Anterior cingulate cortex (tissue), 58 donors: ENCODE results near the gene LIMS1.
"Not testable (repeated sequence)": the region's sequence is repeated elsewhere in the genome, so short reads cannot be mapped to it uniquely, and the experiment has no call there.

ENCODE experiments used
- DNase-seq, 58 donors: peaks; one replicate each; lab custom pipeline; 2025; lab: John Stamatoyannopoulos, UW

The LIMS1 gene

GRCh38 chr2:108701208-108701607 is 166.9 kb downstream of the LIMS1 start:
- DNase-seq: no peak

GRCh38 chr2:108701806-108702205 is 167.5 kb downstream of the LIMS1 start:
- DNase-seq: no peak

GRCh38 chr2:108704871-108705270 is 170.6 kb downstream of the LIMS1 start:
- DNase-seq: no peak

GRCh38 chr2:108707300-108707699 is 173.0 kb downstream of the LIMS1 start:
- no peak for DNase-seq

GRCh38 chr2:108716971-108717370 is 182.7 kb downstream of the LIMS1 start:
- not testable (repeated sequence) for DNase-seq

- peak; percentile 40 to 96 (median 90) for DNase-seq
Observed at GRCh38 chr2:108719149-108720044, 185.1 kb downstream of the LIMS1 start, which contains the start of gene RANBP2. TSS of gene RANBP2 (plus strand) at chr2:108719482. CDS start at chr2:108719607, 125 bp downstream.

- not testable (repeated sequence) for DNase-seq
Observed at GRCh38 chr2:108726048-108726447, 191.8 kb downstream of the LIMS1 start.

- DNase-seq: not testable (repeated sequence)
Observed at GRCh38 chr2:108734656-108735055, 200.4 kb downstream of the LIMS1 start.
